HepG2 (cell line): ENCODE measurements around the gene SNHG17. TPM values are rescaled to one million over a fixed set of nuclear protein-coding genes. Genes with fewer than 3 reads are reported as not detected.

Experiments used
- NFKB2 ChIP-seq: sonication (generic); formaldehyde crosslinking; IDR thresholded peaks from 2 replicates; pipeline ENCODE4 v1.4.0; 2020; ENCODE audit warnings: missing genetic modification reagents, borderline replicate concordance
- SRSF9 ChIP-seq: fragments of 200-400 bp; formaldehyde crosslinking; IDR thresholded peaks from 2 replicates; pipeline ENCODE4 v1.6.1; 2018; ENCODE audit warnings: borderline replicate concordance, mild to moderate bottlenecking, low read depth, low read length; ENCODE audit not compliant: insufficient read depth, poor library complexity, severe bottlenecking
- polyA plus RNA-seq, 8 experiments: library from polyadenylated mRNA; depleted of rRNA in 3 of 8; stranded (reverse) in 7 of 8; unstranded in 1 of 8; fragments of >200 nt; fragmentation: Illumina TruSeq in 4 of 8; extraction: Trizol in 4 of 8; gene quantifications; 2 replicates each; pipeline versions ENCODE4 v1.2.1 to v1.2.3, GENCODE V29; 2011 to 2016; ENCODE audit warnings: low read depth in 4 of 8, missing spikeins in 1 of 8, mixed read lengths in 1 of 8; ENCODE audit not compliant: insufficient read depth in 1 of 8
- total RNA-seq, 5 experiments: library from RNA; depleted of rRNA; stranded (reverse); fragments of >200 nt; fragmentation: Illumina TruSeq; extraction: Trizol; gene quantifications; 2 replicates each; pipeline ENCODE4 v1.2.3, GENCODE V29; 2016; ENCODE audit warnings: low read depth in 1 of 5
- TF ChIP-seq, protein P1 (sequence below): sonication (generic); formaldehyde crosslinking; IDR thresholded peaks from 2 replicates; pipeline ENCODE4 v1.5.1; 2020; ENCODE audit warnings: mild to moderate bottlenecking, missing genetic modification reagents, borderline replicate concordance
- TF ChIP-seq, protein P2 (sequence below): sonication (generic); formaldehyde crosslinking; IDR thresholded peaks from 2 replicates; pipeline ENCODE4 v1.5.0; 2020; ENCODE audit warnings: mild to moderate bottlenecking, missing genetic modification reagents, borderline replicate concordance
- TF ChIP-seq, protein P3 (sequence below): sonication (generic); formaldehyde crosslinking; IDR thresholded peaks from 2 replicates; pipeline ENCODE4 v1.4.0; 2020; ENCODE audit warnings: missing genetic modification reagents
- TF ChIP-seq, protein P4 (sequence below): sonication (generic); formaldehyde crosslinking; IDR thresholded peaks from 2 replicates; pipeline ENCODE4 v1.5.0; 2020; ENCODE audit warnings: mild to moderate bottlenecking, missing genetic modification reagents

Gene SNHG17
- total and polyA plus RNA-seq, 2 of the 13 experiments (the other 11 are each of a cell fraction or from before 2014, with no cell fraction given) = 26.2 to 41.2 TPM

DNA sequence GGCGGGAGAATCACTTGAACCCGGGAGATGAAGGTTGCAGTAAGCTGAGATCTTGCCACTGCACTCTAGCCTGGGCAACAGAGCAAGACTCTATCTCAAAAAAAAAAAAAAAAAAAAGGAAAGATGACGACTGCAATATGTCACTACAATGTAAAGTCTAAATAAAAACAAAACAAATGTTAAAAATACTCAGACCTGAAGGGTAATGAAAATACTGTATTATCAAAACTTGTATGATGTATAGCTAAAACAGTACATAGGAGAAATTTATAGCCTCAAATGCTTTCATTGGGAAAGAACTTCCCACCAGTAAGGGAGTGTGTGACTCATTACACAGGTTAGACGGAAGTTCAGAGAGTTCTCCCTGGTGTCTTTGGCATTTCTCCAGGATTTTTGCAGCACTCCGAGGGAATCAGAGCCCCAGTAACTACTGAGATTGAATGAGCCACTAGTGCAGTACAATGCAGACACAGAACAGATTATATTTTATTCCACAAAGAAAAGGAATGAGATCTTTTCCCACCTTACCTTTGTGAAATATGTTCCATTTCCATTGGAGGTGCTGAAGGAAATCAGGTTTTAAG, 25.0 kb upstream of the SNHG17 start (continued):
- TF ChIP-seq SRSF9 (no peak), NFKB2 (CRISPR knock-in tag) (no peak)
- TF ChIP-seq, protein P1, sequence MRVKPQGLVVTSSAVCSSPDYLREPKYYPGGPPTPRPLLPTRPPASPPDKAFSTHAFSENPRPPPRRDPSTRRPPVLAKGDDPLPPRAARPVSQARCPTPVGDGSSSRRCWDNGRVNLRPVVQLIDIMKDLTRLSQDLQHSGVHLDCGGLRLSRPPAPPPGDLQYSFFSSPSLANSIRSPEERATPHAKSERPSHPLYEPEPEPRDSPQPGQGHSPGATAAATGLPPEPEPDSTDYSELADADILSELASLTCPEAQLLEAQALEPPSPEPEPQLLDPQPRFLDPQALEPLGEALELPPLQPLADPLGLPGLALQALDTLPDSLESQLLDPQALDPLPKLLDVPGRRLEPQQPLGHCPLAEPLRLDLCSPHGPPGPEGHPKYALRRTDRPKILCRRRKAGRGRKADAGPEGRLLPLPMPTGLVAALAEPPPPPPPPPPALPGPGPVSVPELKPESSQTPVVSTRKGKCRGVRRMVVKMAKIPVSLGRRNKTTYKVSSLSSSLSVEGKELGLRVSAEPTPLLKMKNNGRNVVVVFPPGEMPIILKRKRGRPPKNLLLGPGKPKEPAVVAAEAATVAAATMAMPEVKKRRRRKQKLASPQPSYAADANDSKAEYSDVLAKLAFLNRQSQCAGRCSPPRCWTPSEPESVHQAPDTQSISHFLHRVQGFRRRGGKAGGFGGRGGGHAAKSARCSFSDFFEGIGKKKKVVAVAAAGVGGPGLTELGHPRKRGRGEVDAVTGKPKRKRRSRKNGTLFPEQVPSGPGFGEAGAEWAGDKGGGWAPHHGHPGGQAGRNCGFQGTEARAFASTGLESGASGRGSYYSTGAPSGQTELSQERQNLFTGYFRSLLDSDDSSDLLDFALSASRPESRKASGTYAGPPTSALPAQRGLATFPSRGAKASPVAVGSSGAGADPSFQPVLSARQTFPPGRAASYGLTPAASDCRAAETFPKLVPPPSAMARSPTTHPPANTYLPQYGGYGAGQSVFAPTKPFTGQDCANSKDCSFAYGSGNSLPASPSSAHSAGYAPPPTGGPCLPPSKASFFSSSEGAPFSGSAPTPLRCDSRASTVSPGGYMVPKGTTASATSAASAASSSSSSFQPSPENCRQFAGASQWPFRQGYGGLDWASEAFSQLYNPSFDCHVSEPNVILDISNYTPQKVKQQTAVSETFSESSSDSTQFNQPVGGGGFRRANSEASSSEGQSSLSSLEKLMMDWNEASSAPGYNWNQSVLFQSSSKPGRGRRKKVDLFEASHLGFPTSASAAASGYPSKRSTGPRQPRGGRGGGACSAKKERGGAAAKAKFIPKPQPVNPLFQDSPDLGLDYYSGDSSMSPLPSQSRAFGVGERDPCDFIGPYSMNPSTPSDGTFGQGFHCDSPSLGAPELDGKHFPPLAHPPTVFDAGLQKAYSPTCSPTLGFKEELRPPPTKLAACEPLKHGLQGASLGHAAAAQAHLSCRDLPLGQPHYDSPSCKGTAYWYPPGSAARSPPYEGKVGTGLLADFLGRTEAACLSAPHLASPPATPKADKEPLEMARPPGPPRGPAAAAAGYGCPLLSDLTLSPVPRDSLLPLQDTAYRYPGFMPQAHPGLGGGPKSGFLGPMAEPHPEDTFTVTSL (CRISPR knock-in tag) = no peak
- TF ChIP-seq, protein P2, sequence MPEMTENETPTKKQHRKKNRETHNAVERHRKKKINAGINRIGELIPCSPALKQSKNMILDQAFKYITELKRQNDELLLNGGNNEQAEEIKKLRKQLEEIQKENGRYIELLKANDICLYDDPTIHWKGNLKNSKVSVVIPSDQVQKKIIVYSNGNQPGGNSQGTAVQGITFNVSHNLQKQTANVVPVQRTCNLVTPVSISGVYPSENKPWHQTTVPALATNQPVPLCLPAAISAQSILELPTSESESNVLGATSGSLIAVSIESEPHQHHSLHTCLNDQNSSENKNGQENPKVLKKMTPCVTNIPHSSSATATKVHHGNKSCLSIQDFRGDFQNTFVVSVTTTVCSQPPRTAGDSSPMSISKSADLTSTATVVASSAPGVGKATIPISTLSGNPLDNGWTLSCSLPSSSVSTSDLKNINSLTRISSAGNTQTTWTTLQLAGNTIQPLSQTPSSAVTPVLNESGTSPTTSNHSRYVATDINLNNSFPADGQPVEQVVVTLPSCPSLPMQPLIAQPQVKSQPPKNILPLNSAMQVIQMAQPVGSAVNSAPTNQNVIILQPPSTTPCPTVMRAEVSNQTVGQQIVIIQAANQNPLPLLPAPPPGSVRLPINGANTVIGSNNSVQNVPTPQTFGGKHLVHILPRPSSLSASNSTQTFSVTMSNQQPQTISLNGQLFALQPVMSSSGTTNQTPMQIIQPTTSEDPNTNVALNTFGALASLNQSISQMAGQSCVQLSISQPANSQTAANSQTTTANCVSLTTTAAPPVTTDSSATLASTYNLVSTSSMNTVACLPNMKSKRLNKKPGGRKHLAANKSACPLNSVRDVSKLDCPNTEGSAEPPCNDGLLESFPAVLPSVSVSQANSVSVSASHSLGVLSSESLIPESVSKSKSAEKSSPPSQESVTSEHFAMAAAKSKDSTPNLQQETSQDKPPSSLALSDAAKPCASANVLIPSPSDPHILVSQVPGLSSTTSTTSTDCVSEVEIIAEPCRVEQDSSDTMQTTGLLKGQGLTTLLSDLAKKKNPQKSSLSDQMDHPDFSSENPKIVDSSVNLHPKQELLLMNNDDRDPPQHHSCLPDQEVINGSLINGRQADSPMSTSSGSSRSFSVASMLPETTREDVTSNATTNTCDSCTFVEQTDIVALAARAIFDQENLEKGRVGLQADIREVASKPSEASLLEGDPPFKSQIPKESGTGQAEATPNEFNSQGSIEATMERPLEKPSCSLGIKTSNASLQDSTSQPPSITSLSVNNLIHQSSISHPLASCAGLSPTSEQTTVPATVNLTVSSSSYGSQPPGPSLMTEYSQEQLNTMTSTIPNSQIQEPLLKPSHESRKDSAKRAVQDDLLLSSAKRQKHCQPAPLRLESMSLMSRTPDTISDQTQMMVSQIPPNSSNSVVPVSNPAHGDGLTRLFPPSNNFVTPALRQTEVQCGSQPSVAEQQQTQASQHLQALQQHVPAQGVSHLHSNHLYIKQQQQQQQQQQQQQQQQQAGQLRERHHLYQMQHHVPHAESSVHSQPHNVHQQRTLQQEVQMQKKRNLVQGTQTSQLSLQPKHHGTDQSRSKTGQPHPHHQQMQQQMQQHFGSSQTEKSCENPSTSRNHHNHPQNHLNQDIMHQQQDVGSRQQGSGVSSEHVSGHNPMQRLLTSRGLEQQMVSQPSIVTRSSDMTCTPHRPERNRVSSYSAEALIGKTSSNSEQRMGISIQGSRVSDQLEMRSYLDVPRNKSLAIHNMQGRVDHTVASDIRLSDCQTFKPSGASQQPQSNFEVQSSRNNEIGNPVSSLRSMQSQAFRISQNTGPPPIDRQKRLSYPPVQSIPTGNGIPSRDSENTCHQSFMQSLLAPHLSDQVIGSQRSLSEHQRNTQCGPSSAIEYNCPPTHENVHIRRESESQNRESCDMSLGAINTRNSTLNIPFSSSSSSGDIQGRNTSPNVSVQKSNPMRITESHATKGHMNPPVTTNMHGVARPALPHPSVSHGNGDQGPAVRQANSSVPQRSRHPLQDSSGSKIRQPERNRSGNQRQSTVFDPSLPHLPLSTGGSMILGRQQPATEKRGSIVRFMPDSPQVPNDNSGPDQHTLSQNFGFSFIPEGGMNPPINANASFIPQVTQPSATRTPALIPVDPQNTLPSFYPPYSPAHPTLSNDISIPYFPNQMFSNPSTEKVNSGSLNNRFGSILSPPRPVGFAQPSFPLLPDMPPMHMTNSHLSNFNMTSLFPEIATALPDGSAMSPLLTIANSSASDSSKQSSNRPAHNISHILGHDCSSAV (CRISPR knock-in tag) = no peak
- TF ChIP-seq, protein P3, sequence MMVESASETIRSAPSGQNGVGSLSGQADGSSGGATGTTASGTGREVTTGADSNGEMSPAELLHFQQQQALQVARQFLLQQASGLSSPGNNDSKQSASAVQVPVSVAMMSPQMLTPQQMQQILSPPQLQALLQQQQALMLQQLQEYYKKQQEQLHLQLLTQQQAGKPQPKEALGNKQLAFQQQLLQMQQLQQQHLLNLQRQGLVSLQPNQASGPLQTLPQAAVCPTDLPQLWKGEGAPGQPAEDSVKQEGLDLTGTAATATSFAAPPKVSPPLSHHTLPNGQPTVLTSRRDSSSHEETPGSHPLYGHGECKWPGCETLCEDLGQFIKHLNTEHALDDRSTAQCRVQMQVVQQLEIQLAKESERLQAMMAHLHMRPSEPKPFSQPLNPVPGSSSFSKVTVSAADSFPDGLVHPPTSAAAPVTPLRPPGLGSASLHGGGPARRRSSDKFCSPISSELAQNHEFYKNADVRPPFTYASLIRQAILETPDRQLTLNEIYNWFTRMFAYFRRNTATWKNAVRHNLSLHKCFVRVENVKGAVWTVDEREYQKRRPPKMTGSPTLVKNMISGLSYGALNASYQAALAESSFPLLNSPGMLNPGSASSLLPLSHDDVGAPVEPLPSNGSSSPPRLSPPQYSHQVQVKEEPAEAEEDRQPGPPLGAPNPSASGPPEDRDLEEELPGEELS (CRISPR knock-in tag) = 0 out of 2 replicates have a peak, but pooled peaks have one; percentile 28
- TF ChIP-seq, protein P4, sequence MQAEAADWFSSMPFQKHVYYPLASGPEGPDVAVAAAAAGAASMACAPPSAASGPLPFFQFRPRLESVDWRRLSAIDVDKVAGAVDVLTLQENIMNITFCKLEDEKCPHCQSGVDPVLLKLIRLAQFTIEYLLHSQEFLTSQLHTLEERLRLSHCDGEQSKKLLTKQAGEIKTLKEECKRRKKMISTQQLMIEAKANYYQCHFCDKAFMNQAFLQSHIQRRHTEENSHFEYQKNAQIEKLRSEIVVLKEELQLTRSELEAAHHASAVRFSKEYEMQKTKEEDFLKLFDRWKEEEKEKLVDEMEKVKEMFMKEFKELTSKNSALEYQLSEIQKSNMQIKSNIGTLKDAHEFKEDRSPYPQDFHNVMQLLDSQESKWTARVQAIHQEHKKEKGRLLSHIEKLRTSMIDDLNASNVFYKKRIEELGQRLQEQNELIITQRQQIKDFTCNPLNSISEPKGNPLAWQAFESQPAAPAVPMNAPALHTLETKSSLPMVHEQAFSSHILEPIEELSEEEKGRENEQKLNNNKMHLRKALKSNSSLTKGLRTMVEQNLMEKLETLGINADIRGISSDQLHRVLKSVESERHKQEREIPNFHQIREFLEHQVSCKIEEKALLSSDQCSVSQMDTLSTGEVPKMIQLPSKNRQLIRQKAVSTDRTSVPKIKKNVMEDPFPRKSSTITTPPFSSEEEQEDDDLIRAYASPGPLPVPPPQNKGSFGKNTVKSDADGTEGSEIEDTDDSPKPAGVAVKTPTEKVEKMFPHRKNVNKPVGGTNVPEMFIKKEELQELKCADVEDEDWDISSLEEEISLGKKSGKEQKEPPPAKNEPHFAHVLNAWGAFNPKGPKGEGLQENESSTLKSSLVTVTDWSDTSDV (CRISPR knock-in tag) = no peak
